ENCODE results near the gene ASCL3.
A peak's percentile ranks its signal among the peaks of the same experiment; 100 is the strongest.
"Not testable (repeated sequence)": the region's sequence is repeated elsewhere in the genome, so short reads cannot be mapped to it uniquely, and the experiment has no call there.

The ASCL3 gene

DNA sequence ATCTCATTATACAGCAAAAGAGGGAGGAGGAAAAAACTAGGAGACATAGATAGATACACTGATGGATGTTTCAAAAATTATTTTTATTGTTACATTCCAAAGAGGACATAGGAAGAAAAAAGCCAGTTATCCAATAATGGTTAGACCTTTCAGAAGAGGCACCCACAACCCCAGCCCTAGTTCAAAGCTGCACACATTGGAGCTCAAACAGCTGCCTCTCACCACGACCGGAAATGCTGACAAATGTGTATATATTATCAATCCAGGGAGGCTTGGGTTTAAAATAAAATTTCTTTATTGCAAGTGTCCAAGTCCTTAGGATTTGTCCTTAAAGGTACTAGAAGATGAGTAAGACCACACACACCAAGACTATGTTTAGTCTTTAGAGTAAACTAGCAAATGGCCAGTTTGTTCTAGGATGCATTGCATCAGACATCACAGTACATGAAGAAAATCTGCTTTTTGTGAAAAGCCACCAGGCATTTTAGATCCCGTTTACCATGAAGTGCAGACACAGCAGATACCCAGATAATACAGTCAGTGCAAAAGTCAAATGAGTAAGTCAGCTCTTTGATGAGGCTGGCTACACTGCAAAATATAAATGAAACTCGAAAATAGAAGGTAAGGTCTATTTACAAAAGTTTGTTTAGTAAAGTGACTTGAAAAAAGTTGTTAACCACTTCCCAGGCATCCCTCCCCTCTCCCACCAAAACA, 4.6 kb upstream of the ASCL3 start:
- no peak for DNase-seq

GRCh38 chr11:8941341-8942103, 1.3 kb downstream of the ASCL3 start:
- no peak for DNase-seq

DNA sequence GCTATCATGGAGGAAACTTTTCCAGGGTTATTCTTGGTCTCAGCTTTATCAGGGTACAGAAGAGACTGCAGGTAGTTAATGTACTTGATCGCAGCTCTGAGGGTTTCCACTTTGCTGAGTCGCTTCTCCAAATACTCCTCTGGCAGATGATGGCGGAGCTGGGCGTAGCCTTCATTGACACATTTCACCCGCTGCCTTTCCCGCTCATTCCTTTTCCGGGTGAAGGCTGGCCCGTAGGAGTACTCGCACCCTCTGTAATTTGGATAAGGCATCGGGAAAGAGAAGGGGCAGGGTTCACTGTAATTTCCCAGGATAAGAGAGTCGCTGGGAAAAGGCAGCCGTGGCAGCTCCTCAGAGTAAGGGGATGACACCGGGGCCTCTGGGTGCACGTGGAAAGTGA, 5.2 kb downstream of the ASCL3 start:
- DNase-seq, result no peak

GRCh38 chr11:8937159-8937558, 5.7 kb downstream of the ASCL3 start:
- DNase-seq, result no peak

GRCh38 chr11:8935789-8936188, 7.0 kb downstream of the ASCL3 start:
- DNase-seq, result not testable (repeated sequence)

- no peak for DNase-seq
Measured at GRCh38 chr11:8934742-8935488, 7.9 kb downstream of the ASCL3 start.

DNA sequence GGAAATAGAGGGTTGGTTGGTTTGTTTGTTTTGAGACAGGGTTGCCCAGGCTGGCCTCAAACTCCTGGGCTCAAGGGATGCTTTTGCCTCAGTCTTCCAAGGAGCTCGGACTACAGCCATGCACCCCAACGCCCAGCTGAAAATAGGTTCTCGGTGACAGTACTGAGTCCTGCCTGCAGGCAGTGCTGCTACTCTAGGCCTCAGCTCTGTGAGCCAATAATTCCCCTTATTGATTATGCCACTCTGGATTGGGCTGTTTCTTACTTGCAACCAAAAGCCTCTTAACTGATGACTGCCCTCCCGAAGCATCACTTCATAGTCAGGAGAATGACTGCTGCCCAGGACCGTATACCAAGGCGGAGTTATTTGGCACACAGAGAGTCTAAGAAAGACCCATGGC, 8.9 kb downstream of the ASCL3 start:
- no peak for DNase-seq

- DNase-seq, result no peak
Measured at GRCh38 chr11:8932564-8933180, 10.1 kb downstream of the ASCL3 start, which contains the start of gene C11orf16. Gene C11orf16, minus strand, starts transcription at chr11:8932947. Its CDS starts 639 bp downstream, at chr11:8932308.

DNA sequence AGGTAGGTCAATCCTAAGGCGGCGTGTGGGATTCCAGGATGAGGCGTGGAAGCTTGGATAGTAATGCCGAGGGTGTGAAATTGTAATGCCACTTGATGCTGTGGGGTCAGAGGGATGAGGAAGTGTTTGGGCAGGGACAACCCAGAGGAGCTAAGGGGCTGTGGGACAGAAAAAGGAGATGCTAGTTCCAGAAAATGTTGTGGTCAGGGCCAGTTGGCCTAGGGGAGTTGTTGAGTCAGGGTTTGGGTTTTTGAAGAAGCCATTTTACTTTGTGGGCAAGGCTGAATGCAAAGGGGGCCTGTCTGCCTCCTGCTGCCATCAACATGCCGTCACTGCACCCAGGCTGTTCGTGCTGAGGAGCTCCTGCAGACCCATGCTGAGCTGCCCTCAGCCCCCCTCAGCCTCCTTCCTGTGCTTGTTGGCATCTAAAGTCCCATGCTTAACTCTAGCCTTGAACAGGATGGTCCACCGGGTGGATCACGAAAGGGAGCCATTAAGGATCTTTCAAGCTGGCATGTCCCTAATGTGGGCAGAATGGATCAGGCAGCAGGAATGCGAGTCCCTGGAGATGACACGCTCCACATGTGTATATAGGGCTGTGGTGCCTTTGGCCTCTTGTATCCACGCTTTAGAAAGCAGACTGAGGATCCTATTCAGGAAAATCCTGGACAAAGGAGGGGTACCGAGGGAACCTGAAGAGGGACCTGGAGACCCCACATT, 12.2 kb downstream of the ASCL3 start:
- no peak for DNase-seq

GRCh38 chr11:8928981-8929615, 13.7 kb downstream of the ASCL3 start:
- DNase-seq, result no peak

DNA sequence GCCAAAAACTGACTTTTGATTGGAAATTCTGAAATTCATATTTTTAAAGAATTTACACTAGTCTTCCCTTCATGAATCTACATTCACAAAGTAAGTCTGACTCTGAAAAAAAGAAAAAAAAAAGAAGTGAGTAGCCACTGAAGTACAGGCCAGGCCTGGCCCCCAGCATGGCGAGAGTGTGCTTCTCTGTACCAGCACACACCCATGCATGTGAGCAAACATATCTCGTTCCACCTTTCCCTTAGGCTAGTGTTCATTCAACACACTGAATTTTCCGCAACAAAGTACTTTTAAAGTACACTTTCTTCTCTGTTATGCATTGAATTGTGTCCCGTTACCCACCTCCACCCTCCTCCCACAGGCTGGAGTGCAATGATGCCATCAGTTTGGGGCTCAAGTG, 14.6 kb downstream of the ASCL3 start:
- DNase-seq, result no peak

GRCh38 chr11:8927233-8927632, 15.6 kb downstream of the ASCL3 start:
- DNase-seq, result no peak

DNA sequence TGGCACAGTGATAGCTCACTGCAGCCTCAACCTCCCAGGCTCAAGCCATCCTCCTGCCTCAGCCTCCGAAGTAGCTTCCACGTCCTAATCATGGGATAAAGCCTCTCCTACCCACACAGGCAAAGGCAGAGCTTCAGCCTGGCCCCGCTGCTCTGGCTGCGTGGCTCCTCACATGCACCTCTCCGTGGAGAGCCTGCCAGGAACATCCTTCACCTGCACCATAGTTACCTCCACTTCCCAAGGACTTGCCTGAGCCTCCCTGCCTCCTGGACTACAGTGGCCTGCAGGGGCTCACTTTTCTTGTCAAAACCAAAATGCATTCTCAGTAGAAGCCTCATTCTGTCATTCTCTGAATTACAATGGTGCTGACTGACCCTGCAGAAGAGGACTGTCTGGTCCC, 16.6 kb downstream of the ASCL3 start:
- no peak for DNase-seq

- no peak for DNase-seq
Measured at GRCh38 chr11:8925711-8926110, 17.1 kb downstream of the ASCL3 start.

GRCh38 chr11:8922691-8923090, 20.1 kb downstream of the ASCL3 start:
- DNase-seq, result no peak

- DNase-seq, result peak; percentile 78
Measured at GRCh38 chr11:8917157-8917825, 25.5 kb downstream of the ASCL3 start.

DNA sequence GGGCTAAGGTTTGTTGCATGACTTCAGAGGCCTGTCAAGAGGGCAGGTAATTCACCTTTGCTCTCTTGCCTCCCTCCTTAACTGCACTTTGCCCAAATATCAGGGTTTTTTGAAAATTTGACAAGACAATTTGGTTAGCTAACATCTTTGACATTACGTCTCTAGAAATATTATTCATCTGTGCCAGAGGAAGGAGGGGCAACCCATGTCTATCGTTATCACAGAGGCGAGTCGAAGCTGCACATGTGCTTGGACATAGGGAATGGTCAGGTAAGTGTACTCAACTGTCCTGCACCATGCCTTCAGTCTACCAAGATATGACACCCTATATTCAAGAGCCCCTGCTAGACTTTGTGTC, 28.2 kb downstream of the ASCL3 start:
- no peak for DNase-seq

- peak; percentile 49 for DNase-seq
Measured at GRCh38 chr11:8913961-8914660, 28.7 kb downstream of the ASCL3 start.

- DNase-seq, result peak; percentile 89
Measured at GRCh38 chr11:8911029-8911823, 31.6 kb downstream of the ASCL3 start, which contains the start of gene AKIP1. Gene AKIP1, plus strand, starts transcription at chr11:8911189. Its CDS starts 261 bp downstream, at chr11:8911450.

GRCh38 chr11:8910649-8911026, 32.2 kb downstream of the ASCL3 start:
- DNase-seq, result no peak

Measured in 8988T (cell line).